Esophagus squamous epithelium (tissue), 4 donors: ENCODE data around the gene CCDC85C.

Experiments used
- CTCF ChIP-seq, 6 experiments: fragments of 450-650 bp in 4 of 6; fragments of 200-600 bp in 2 of 6; sonication (generic) in 2 of 6; IDR thresholded peaks; one replicate each; pipeline ENCODE4 v1.5.1; 2016 to 2019; ENCODE audit warnings: antibody characterized with exemption in 6 of 6, mild to moderate bottlenecking in 4 of 6, moderate library complexity in 4 of 6
- POLR2A ChIP-seq, 4 donors: fragments of 450-650 bp; IDR thresholded peaks; one replicate each; pipeline ENCODE4 v1.6.1; 2017; ENCODE audit warnings: antibody characterized with exemption in 4 of 4, mild to moderate bottlenecking in 4 of 4, moderate library complexity in 3 of 4

- no peak for TF ChIP-seq CTCF (IDR thresholded peaks at IDR 0.05)
- no peak for TF ChIP-seq POLR2A (IDR thresholded peaks at IDR 0.05)
Measured at GRCh38 chr14:99612738-99613330, 8.8 kb upstream of the CCDC85C start.
